Mesenchymal stem cell (in vitro differentiated cells and primary cell): ENCODE results near the gene CDH6.

Experiments
- DNase-seq: peaks from one replicate; pipeline ENCODE4 v3.0.0-alpha.2; 2013
- H2AFZ ChIP-seq: one replicate; pipeline ENCODE4 v1.6.1; 2013; ENCODE audit warnings: low read depth, mild to moderate bottlenecking, control low read depth, inconsistent platforms, low read length, moderate library complexity
- H2AK5ac ChIP-seq: 2 replicates; pipeline ENCODE4 v1.6.1; 2013; ENCODE audit warnings: low read length, moderate library complexity, mild to moderate bottlenecking, inconsistent platforms; ENCODE audit not compliant: severe bottlenecking
- H2BK120ac ChIP-seq: one replicate; pipeline ENCODE4 v1.6.1; 2013; ENCODE audit warnings: low read depth, mild to moderate bottlenecking, inconsistent platforms, low read length, moderate library complexity
- H2BK12ac ChIP-seq, 2 experiments: one replicate each; pipeline ENCODE4 v1.6.1; 2013; ENCODE audit warnings: inconsistent platforms in 2 of 2, low read length in 2 of 2, mild to moderate bottlenecking in 2 of 2, moderate library complexity in 2 of 2, control low read depth in 1 of 2
- H2BK15ac ChIP-seq: one replicate; pipeline ENCODE4 v1.6.1; 2013; ENCODE audit warnings: mild to moderate bottlenecking, low read depth, inconsistent platforms; ENCODE audit not compliant: poor library complexity, severe bottlenecking
- H2BK5ac ChIP-seq: 2 replicates; pipeline ENCODE4 v1.6.1; 2013; ENCODE audit warnings: low read depth, mild to moderate bottlenecking, low read length, control low read depth, inconsistent platforms; ENCODE audit not compliant: poor library complexity, severe bottlenecking
- H3K14ac ChIP-seq, 2 experiments: one replicate each; pipeline ENCODE4 v1.6.1; 2013; ENCODE audit warnings: inconsistent platforms in 2 of 2, low read length in 2 of 2, control low read depth in 1 of 2, mild to moderate bottlenecking in 1 of 2, moderate library complexity in 1 of 2
- H3K18ac ChIP-seq, 2 experiments: one replicate each; pipeline ENCODE4 v1.6.1; 2013; ENCODE audit warnings: inconsistent platforms in 2 of 2, low read length in 2 of 2, control low read depth in 1 of 2, low read depth in 1 of 2, mild to moderate bottlenecking in 1 of 2
- H3K23ac ChIP-seq, 2 experiments: one replicate each; pipeline ENCODE4 v1.6.1; 2013; ENCODE audit warnings: inconsistent platforms in 2 of 2, low read length in 2 of 2, mild to moderate bottlenecking in 2 of 2, moderate library complexity in 2 of 2, control low read depth in 1 of 2
- H3K27ac ChIP-seq: 2 replicates; pipeline ENCODE4 v1.5.1; 2013; ENCODE audit warnings: mild to moderate bottlenecking, moderate library complexity, low read length, control low read depth, inconsistent platforms; ENCODE audit not compliant: poor library complexity, severe bottlenecking
- H3K27me3 ChIP-seq, 2 experiments: 2 replicates each; pipeline versions ENCODE4 v1.6.1 to v1.7.0; 2013; ENCODE audit warnings: low read length in 2 of 2, mild to moderate bottlenecking in 2 of 2, moderate library complexity in 2 of 2, control low read depth in 1 of 2, inconsistent platforms in 1 of 2; ENCODE audit not compliant: control insufficient read depth in 1 of 2, insufficient read depth in 1 of 2
- H3K36me3 ChIP-seq, 2 experiments: 2 replicates each; pipeline versions ENCODE4 v1.6.1 to v1.7.0; 2013; ENCODE audit warnings: low read length in 2 of 2, control low read depth in 1 of 2, inconsistent platforms in 1 of 2, low read depth in 1 of 2, mild to moderate bottlenecking in 1 of 2; ENCODE audit not compliant: insufficient read depth in 2 of 2, control insufficient read depth in 1 of 2
- H3K4ac ChIP-seq, 2 experiments: one replicate each; pipeline ENCODE4 v1.6.1; 2013; ENCODE audit warnings: inconsistent platforms in 2 of 2, low read length in 2 of 2, mild to moderate bottlenecking in 2 of 2, moderate library complexity in 2 of 2, control low read depth in 1 of 2, low read depth in 1 of 2
- H3K4me1 ChIP-seq: 2 replicates; pipeline ENCODE4 v1.6.1; 2013; ENCODE audit warnings: low read depth, low read length, control low read depth; ENCODE audit not compliant: control insufficient read depth, insufficient read depth
- H3K4me2 ChIP-seq: 2 replicates; pipeline ENCODE4 v1.6.1; 2013; ENCODE audit warnings: low read length, mild to moderate bottlenecking, inconsistent platforms; ENCODE audit not compliant: poor library complexity, severe bottlenecking
- H3K4me3 ChIP-seq, 2 experiments: 2 replicates each; pipeline versions ENCODE4 v1.5.1 to v1.7.0; 2013; ENCODE audit warnings: low read length in 2 of 2, mild to moderate bottlenecking in 2 of 2, control low read depth in 1 of 2, low read depth in 1 of 2; ENCODE audit not compliant: insufficient read depth in 1 of 2
- H3K79me1 ChIP-seq: replicated peaks from 2 replicates; pipeline ENCODE4 v1.6.1; 2013; ENCODE audit warnings: mild to moderate bottlenecking, control low read depth, low read length, inconsistent platforms; ENCODE audit not compliant: poor library complexity, severe bottlenecking
- H3K9ac ChIP-seq: 2 replicates; pipeline ENCODE4 v1.7.0; 2013; ENCODE audit warnings: mild to moderate bottlenecking, low read length, moderate library complexity
- H3K9me3 ChIP-seq: 2 replicates; pipeline ENCODE4 v1.7.0; 2013; ENCODE audit warnings: mild to moderate bottlenecking, low read length; ENCODE audit not compliant: control insufficient read depth
- H4K8ac ChIP-seq: one replicate; pipeline ENCODE4 v1.6.1; 2013; ENCODE audit warnings: inconsistent platforms, mild to moderate bottlenecking, low read length, moderate library complexity
- H4K91ac ChIP-seq: one replicate; pipeline ENCODE4 v1.6.1; 2013; ENCODE audit warnings: mild to moderate bottlenecking, low read length, inconsistent platforms
- WGBS: methylation state at CpG from one replicate; pipeline ENCODE4 v1.1.7; 2013; ENCODE audit warnings: mixed read lengths; 5-methylcytosine and 5-hydroxymethylcytosine counted together

CDH6 gene

GRCh38 chr5:31226651-31227050 lies 33.2 kb downstream of the CDH6 start:
- no peak overlapping the region for H2AK5ac ChIP-seq
- H3K4me1 ChIP-seq, result peaks cover 9% of the 10 kb centered on the region
- H3K4ac ChIP-seq, result no peak overlapping the region
- H3K4me2 ChIP-seq, result no peak overlapping the region
- peaks cover 7% of the 10 kb centered on the region for H3K79me1 ChIP-seq
- no peak overlapping the region for H4K91ac ChIP-seq
- no peak overlapping the region for H3K18ac ChIP-seq
- H2AFZ ChIP-seq, result no peak overlapping the region
- no peak overlapping the region for H2BK5ac ChIP-seq
- no peak overlapping the region for H2BK120ac ChIP-seq
- H3K9ac ChIP-seq, result no peak overlapping the region
- H2BK15ac ChIP-seq, result no peak overlapping the region
- DNase-seq, result no peak
- H3K27ac ChIP-seq, result no peak overlapping the region
- 84% methylated on average over 5 of the region's 5 CpGs for WGBS
- H3K9me3 ChIP-seq, result no peaks in the 10 kb centered on the region
- H2BK12ac ChIP-seq, result no peak overlapping the region
- H3K36me3 ChIP-seq, result peaks cover 0 to 32% of the 10 kb centered on the region in 2 experiments
- H3K23ac ChIP-seq, result no peak overlapping the region
- no peaks in the 10 kb centered on the region for H3K27me3 ChIP-seq
- H3K14ac ChIP-seq, result no peak overlapping the region
- H4K8ac ChIP-seq, result no peak overlapping the region
- H3K4me3 ChIP-seq, result no peak overlapping the region

- H2AFZ ChIP-seq, result no peak overlapping the region
- no peak overlapping the region for H2AK5ac ChIP-seq
- no peak for DNase-seq
- H3K27me3 ChIP-seq, result no peaks in the 10 kb centered on the region
- H3K9ac ChIP-seq, result no peak overlapping the region
- no peak overlapping the region for H3K23ac ChIP-seq
- H3K4ac ChIP-seq, result no peak overlapping the region
- peaks cover 9% of the 10 kb centered on the region for H3K4me1 ChIP-seq
- H2BK15ac ChIP-seq, result no peak overlapping the region
- H3K27ac ChIP-seq, result no peak overlapping the region
- H2BK120ac ChIP-seq, result no peak overlapping the region
- no CpG with 5 or more reads among the region's 2 CpGs for WGBS
- no peaks in the 10 kb centered on the region for H3K9me3 ChIP-seq
- no peak overlapping the region for H3K4me2 ChIP-seq
- peaks cover 0 to 32% of the 10 kb centered on the region in 2 experiments for H3K36me3 ChIP-seq
- H4K8ac ChIP-seq, result no peak overlapping the region
- no peak overlapping the region for H2BK12ac ChIP-seq
- no peak overlapping the region for H3K14ac ChIP-seq
- H3K4me3 ChIP-seq, result no peak overlapping the region
- no peak overlapping the region for H4K91ac ChIP-seq
- no peak overlapping the region for H3K18ac ChIP-seq
- no peak overlapping the region for H2BK5ac ChIP-seq
- H3K79me1 ChIP-seq, result peaks cover 7% of the 10 kb centered on the region
Observed at GRCh38 chr5:31229266-31229665, 35.8 kb downstream of the CDH6 start.

- H3K4me3 ChIP-seq, result no peak overlapping the region
- no peak overlapping the region for H2BK15ac ChIP-seq
- H3K18ac ChIP-seq, result no peak overlapping the region
- no peak overlapping the region for H3K4me2 ChIP-seq
- peaks cover 7% of the 10 kb centered on the region for H3K79me1 ChIP-seq
- no peak overlapping the region for H3K23ac ChIP-seq
- peak overlapping the region; percentile 12 for H3K9ac ChIP-seq
- 78% methylated on average over 6 of the region's 6 CpGs for WGBS
- no peak overlapping the region for H2BK120ac ChIP-seq
- H2AFZ ChIP-seq, result no peak overlapping the region
- H3K4me1 ChIP-seq, result peaks cover 4% of the 10 kb centered on the region
- peaks cover 0 to 20% of the 10 kb centered on the region in 2 experiments for H3K36me3 ChIP-seq
- H3K9me3 ChIP-seq, result no peaks in the 10 kb centered on the region
- no peak overlapping the region for H3K14ac ChIP-seq
- H3K4ac ChIP-seq, result no peak overlapping the region
- peak overlapping the region; percentile 72 for H2AK5ac ChIP-seq
- H2BK5ac ChIP-seq, result no peak overlapping the region
- H4K8ac ChIP-seq, result no peak overlapping the region
- no peak overlapping the region for H4K91ac ChIP-seq
- no peak for DNase-seq
- no peak overlapping the region for H2BK12ac ChIP-seq
- peak overlapping the region; percentile 78 for H3K27ac ChIP-seq
- no peaks in the 10 kb centered on the region for H3K27me3 ChIP-seq
Observed at GRCh38 chr5:31231177-31231838, 37.8 kb downstream of the CDH6 start.

- Histone ChIP-seq H3K4me2 (no peak overlapping the region), H3K79me1 (peaks cover 7% of the 10 kb centered on the region), H3K27ac (peak overlapping the region; percentile 78), H2AFZ (no peak overlapping the region), H3K23ac (no peak overlapping the region), H4K91ac (no peak overlapping the region), H2BK12ac (no peak overlapping the region), H2BK15ac (no peak overlapping the region), H3K9ac (no peak overlapping the region), H3K4me1 (peaks cover 7% of the 10 kb centered on the region), H3K9me3 (no peaks in the 10 kb centered on the region), H2BK5ac (no peak overlapping the region), H4K8ac (no peak overlapping the region), H2BK120ac (no peak overlapping the region), H3K27me3 (no peaks in the 10 kb centered on the region), H3K14ac (no peak overlapping the region), H3K18ac (no peak overlapping the region), H3K4ac (no peak overlapping the region), H2AK5ac (no peak overlapping the region), H3K36me3 (peaks cover 0 to 16% of the 10 kb centered on the region in 2 experiments), H3K4me3 (no peak overlapping the region)
- DNase-seq, result peak; percentile 50
- 1% methylated on average over 2 of the region's 4 CpGs for WGBS
Observed at GRCh38 chr5:31232273-31232888, 38.9 kb downstream of the CDH6 start.
